ENCODE data around the gene RUFY1. TPM values are rescaled to one million over a fixed set of nuclear protein-coding genes. Genes with fewer than 3 reads are reported as not detected.
A peak's percentile ranks its signal among the peaks of the same experiment; 100 is the strongest.
"Not testable (repeated sequence)": the region's sequence is repeated elsewhere in the genome, so short reads cannot be mapped to it uniquely, and the experiment has no call there.

The RUFY1 gene
- total and polyA plus RNA-seq, 7 experiments from 2014 or later, result 21.0 to 63.0 (median 46.1) TPM

DNA sequence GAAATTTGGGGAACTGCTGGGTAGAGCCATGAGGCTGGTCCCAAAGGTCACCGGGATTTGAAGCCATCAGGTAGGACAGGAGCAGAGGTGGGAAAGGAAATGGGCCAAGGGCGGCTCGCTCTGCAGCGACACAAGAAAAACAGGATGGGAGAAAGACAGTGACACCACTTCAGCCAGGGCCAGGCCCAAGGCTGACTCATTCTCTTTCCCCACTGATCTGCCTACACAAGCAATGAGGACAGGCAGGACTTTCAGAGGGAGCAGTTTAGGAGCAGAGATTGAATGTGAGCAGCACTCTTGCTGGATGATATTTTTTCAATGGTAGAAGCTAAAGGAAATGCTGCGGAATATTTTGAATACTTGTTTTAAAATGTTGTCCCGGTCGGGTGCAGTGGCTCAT, 3.5 kb downstream of the RUFY1 start:
- no peaks in the 10 kb centered on the region for H3K9me3 ChIP-seq (ENCODE audit: control insufficient read depth in 2 of 3, low read length in 3 of 3)
- Mint-ChIP-seq H3K27me3 (peaks cover 0 to 4% (median 0%) of the 10 kb centered on the region in 5 donors), H3K4me1 (peaks cover 15 to 63% (median 46%) of the 10 kb centered on the region in 7 donors), H3K27ac (peak overlapping the region in 3 of 9 donors; percentile 28 to 71 (median 41)), H3K36me3 (peaks cover 0 to 15% (median 9%) of the 10 kb centered on the region in 5 donors), H3K4me3 (peak overlapping the region in 5 of 10 donors; percentile 5 to 98 (median 23)), H3K9me3 (peaks cover 0 to 5% (median 0%) of the 10 kb centered on the region in 11 donors)
- CTCF ChIA-PET, result interaction anchor here (0.6 kb wide), 1 partner anchor 17 kb away, joined by 3 read pairs; no protein-coding TSS in a partner anchor
- POLR2A ChIA-PET, result interaction anchor here (0.8 to 1.1 kb wide), 2 partner anchors 12 to 70 kb away, joined by 3 to 4 read pairs; partner anchors contain the start of gene HNRNPH1
- no peaks in the 10 kb centered on the region for H3K36me3 ChIP-seq (ENCODE audit: control insufficient read depth in 2 of 3, insufficient read depth in 3 of 3, low read length in 3 of 3)
- no peak for ATAC-seq
- intact Hi-C loops (cut with micrococcal nuclease), result loop anchor here (2.0 to 10.0 kb wide), 7 partner anchors 271 to 1349 kb away; partner anchors contain the start of genes HNRNPAB (in 2 of the 2), TBC1D9B (in 2 of the 2), CNOT6 (in 1 of the 2) and MRNIP (in 1 of the 2)
- no peak overlapping the region for H3K27ac ChIP-seq (ENCODE audit: low read depth, low read length)
- no peaks in the 10 kb centered on the region for H3K27me3 ChIP-seq (ENCODE audit: control insufficient read depth in 2 of 2, insufficient read depth in 2 of 2, low read length in 2 of 2)
- H3K4me3 ChIP-seq (ENCODE audit: low read length), result no peak overlapping the region
- DNase-seq, result peak in 1 of 9 donors; percentile 14
- H3K4me1 ChIP-seq (ENCODE audit: control insufficient read depth in 2 of 2, insufficient read depth in 2 of 2, low read length in 2 of 2), result peaks cover 12 to 15% of the 10 kb centered on the region in 2 donors

DNA sequence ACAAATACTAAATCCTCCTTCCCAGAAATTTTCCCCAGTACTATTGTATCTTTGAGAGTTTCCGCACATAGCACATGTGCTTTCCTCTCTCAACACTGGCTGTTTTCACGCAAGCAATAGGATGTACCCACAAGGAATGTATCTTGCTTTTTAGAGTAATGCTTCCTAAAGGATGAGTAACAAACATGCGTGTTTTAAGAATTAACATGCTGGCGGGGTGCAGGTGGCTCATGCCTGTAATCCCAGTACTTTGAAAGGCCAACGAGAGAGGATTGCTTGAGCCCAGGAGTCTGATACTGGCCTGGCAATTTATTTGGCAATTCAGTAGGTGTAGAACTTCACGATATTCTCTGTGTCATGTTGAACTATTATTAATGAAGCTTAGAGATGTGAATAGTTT, 4.6 kb downstream of the RUFY1 start:
- H3K27me3 ChIP-seq (ENCODE audit: control insufficient read depth in 2 of 2, insufficient read depth in 2 of 2, low read length in 2 of 2), result no peaks in the 10 kb centered on the region
- ChIA-PET CTCF (no interaction called here), POLR2A (no interaction called here)
- ATAC-seq (no peak), DNase-seq (no peak)
- peak overlapping the region in 1 of 10 donors; percentile 25 for H3K4me3 Mint-ChIP-seq
- H3K4me1 ChIP-seq (ENCODE audit: control insufficient read depth in 2 of 2, insufficient read depth in 2 of 2, low read length in 2 of 2), result peaks cover 13 to 15% of the 10 kb centered on the region in 2 donors
- no peaks in the 10 kb centered on the region for H3K9me3 ChIP-seq (ENCODE audit: control insufficient read depth in 2 of 3, low read length in 3 of 3)
- no peak overlapping the region for H3K27ac ChIP-seq (ENCODE audit: low read depth, low read length)
- peaks cover 23 to 66% (median 53%) of the 10 kb centered on the region in 7 donors for H3K4me1 Mint-ChIP-seq
- H3K36me3 Mint-ChIP-seq, result peaks cover 0 to 15% (median 9%) of the 10 kb centered on the region in 5 donors
- no peak overlapping the region for H3K27ac Mint-ChIP-seq
- peaks cover 0 to 3% (median 0%) of the 10 kb centered on the region in 11 donors for H3K9me3 Mint-ChIP-seq
- no peak overlapping the region for H3K4me3 ChIP-seq (ENCODE audit: low read length)
- peaks cover 0 to 4% (median 0%) of the 10 kb centered on the region in 5 donors for H3K27me3 Mint-ChIP-seq
- intact Hi-C loops (cut with micrococcal nuclease), result loop anchor here (5.0 to 10.0 kb wide), 7 partner anchors 267 to 1350 kb away; partner anchors contain the start of genes HNRNPAB (in 2 of the 2), SQSTM1 (in 2 of the 2), TBC1D9B (in 2 of the 2) and ZNF879 (in 2 of the 2)
- no peaks in the 10 kb centered on the region for H3K36me3 ChIP-seq (ENCODE audit: control insufficient read depth in 2 of 3, insufficient read depth in 3 of 3, low read length in 3 of 3)

DNA sequence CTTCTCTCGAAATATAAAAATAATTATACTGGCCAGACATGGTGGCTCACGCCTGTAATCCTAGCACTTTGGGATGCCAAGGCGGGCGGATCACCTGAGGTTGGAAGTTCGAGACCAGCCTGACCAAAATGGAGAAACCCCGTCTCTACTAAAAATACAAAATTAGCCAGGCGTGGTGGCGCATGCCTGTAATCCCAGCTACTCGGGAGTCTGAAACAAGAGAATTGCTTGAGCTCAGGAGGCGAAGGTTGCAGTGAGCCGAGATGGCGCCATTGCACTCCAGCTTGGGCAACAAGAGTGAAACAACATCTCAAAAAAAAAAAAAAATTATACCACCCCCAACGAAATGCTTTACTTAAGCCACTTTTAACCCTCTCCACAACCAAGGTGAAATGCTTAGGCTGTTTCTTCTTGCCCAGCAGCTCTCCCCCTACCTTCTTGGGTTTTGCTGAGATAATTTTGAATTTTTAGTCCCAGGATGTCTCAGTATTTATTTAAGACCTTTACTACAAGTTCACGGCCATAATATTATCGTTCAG, 8.0 kb downstream of the RUFY1 start:
- not testable (repeated sequence) for H3K4me3 ChIP-seq (ENCODE audit: low read length); H3K27me3 ChIP-seq (ENCODE audit: control insufficient read depth in 2 of 2, insufficient read depth in 2 of 2, low read length in 2 of 2); H3K4me1 ChIP-seq (ENCODE audit: control insufficient read depth in 2 of 2, insufficient read depth in 2 of 2, low read length in 2 of 2); H3K27me3 Mint-ChIP-seq; H3K9me3 ChIP-seq (ENCODE audit: control insufficient read depth in 2 of 3, low read length in 3 of 3); H3K27ac ChIP-seq (ENCODE audit: low read depth, low read length); H3K9me3 Mint-ChIP-seq; ATAC-seq
- H3K27ac Mint-ChIP-seq, result peak overlapping the region in 4 of 9 donors; percentile 86 to 96 (median 94)
- H3K36me3 Mint-ChIP-seq, result peaks cover 0 to 23% (median 13%) of the 10 kb centered on the region in 5 donors
- intact Hi-C loops (cut with micrococcal nuclease), result loop anchor here (2.0 to 10.0 kb wide), 10 partner anchors 28 to 1354 kb away; partner anchors contain the start of genes CANX (in 2 of the 2), HNRNPAB (in 2 of the 2), SQSTM1 (in 2 of the 2) and CNOT6 (in 1 of the 2)
- DNase-seq, result peak in 1 of 9 donors; percentile 7
- H3K4me3 Mint-ChIP-seq, result peak overlapping the region in 7 of 10 donors; percentile 85 to 95 (median 92)
- ChIA-PET CTCF (interaction anchor here (0.6 to 0.7 kb wide), 3 partner anchors 51 to 1278 kb away, joined by 4 to 5 read pairs (median 4); no protein-coding TSS in a partner anchor), POLR2A (interaction anchor here (0.6 to 4.0 kb wide), 12 partner anchors 8 to 296 kb away, joined by 3 to 72 read pairs (median 4); partner anchors contain the start of genes HNRNPH1, MAML1, RUFY1 and SQSTM1)
- peaks cover 0 to 10% (median 10%) of the 10 kb centered on the region in 3 experiments for H3K36me3 ChIP-seq (ENCODE audit: control insufficient read depth in 2 of 3, insufficient read depth in 3 of 3, low read length in 3 of 3)
- peaks cover 19 to 54% (median 42%) of the 10 kb centered on the region in 7 donors for H3K4me1 Mint-ChIP-seq

GRCh38 chr5:179558932-179559283, 8.6 kb downstream of the RUFY1 start:
- no peaks in the 10 kb centered on the region for H3K27me3 ChIP-seq (ENCODE audit: control insufficient read depth in 2 of 2, insufficient read depth in 2 of 2, low read length in 2 of 2)
- POLR2A ChIA-PET, result interaction anchor here (0.6 to 4.0 kb wide), 17 partner anchors 9 to 296 kb away, joined by 3 to 72 read pairs (median 4); partner anchors contain the start of genes HNRNPH1, MAML1, RUFY1 and SQSTM1
- H3K4me1 Mint-ChIP-seq, result peaks cover 14 to 51% (median 36%) of the 10 kb centered on the region in 7 donors
- H3K4me3 Mint-ChIP-seq, result peak overlapping the region; percentile 85 to 95 (median 91)
- H3K4me1 ChIP-seq (ENCODE audit: control insufficient read depth in 2 of 2, insufficient read depth in 2 of 2, low read length in 2 of 2), result peaks cover 3 to 4% of the 10 kb centered on the region in 2 donors
- peaks cover 0 to 15% (median 10%) of the 10 kb centered on the region in 3 experiments for H3K36me3 ChIP-seq (ENCODE audit: control insufficient read depth in 2 of 3, insufficient read depth in 3 of 3, low read length in 3 of 3)
- peak overlapping the region; percentile 81 to 96 (median 93) for H3K27ac Mint-ChIP-seq
- H3K36me3 Mint-ChIP-seq, result peaks cover 0 to 25% (median 11%) of the 10 kb centered on the region in 5 donors
- H3K4me3 ChIP-seq (ENCODE audit: low read length), result peak overlapping the region; percentile 75
- DNase-seq, result peak in 5 of 9 donors; percentile 7 to 38 (median 10)
- H3K27ac ChIP-seq (ENCODE audit: low read depth, low read length), result peak overlapping the region; percentile 70
- CTCF ChIA-PET, result interaction anchor here (0.6 to 1.2 kb wide), 2 partner anchors 51 to 65 kb away, joined by 5 read pairs; partner anchors contain the start of gene HNRNPH1
- H3K27me3 Mint-ChIP-seq, result no peaks in the 10 kb centered on the region
- no peaks in the 10 kb centered on the region for H3K9me3 Mint-ChIP-seq
- intact Hi-C loops (cut with micrococcal nuclease), result loop anchor here (1.0 to 10.0 kb wide), 13 partner anchors 8 to 1354 kb away; partner anchors contain the start of genes CANX (in 2 of the 2), HNRNPAB (in 2 of the 2), HNRNPH1 (in 2 of the 2) and SQSTM1 (in 2 of the 2)
- no peaks in the 10 kb centered on the region for H3K9me3 ChIP-seq (ENCODE audit: control insufficient read depth in 2 of 3, low read length in 3 of 3)
- no peak for ATAC-seq

- ATAC-seq (peak; percentile 100), DNase-seq (peak; percentile 77 to 97 (median 86))
- Mint-ChIP-seq H3K27ac (peak overlapping the region; percentile 81 to 96 (median 93)), H3K9me3 (no peaks in the 10 kb centered on the region), H3K27me3 (no peaks in the 10 kb centered on the region), H3K36me3 (peaks cover 0 to 26% (median 12%) of the 10 kb centered on the region in 5 donors), H3K4me1 (peaks cover 11 to 46% (median 32%) of the 10 kb centered on the region in 7 donors), H3K4me3 (peak overlapping the region; percentile 85 to 95 (median 91))
- Histone ChIP-seq H3K4me1 (ENCODE audit: control insufficient read depth in 2 of 2, insufficient read depth in 2 of 2, low read length in 2 of 2) (peaks cover 3 to 4% of the 10 kb centered on the region in 2 donors), H3K27me3 (ENCODE audit: control insufficient read depth in 2 of 2, insufficient read depth in 2 of 2, low read length in 2 of 2) (no peaks in the 10 kb centered on the region), H3K27ac (ENCODE audit: low read depth, low read length) (peak overlapping the region; percentile 70), H3K36me3 (ENCODE audit: control insufficient read depth in 2 of 3, insufficient read depth in 3 of 3, low read length in 3 of 3) (peaks cover 0 to 15% (median 13%) of the 10 kb centered on the region in 3 experiments), H3K9me3 (ENCODE audit: control insufficient read depth in 2 of 3, low read length in 3 of 3) (no peaks in the 10 kb centered on the region), H3K4me3 (ENCODE audit: low read length) (peak overlapping the region; percentile 75)
- ChIA-PET CTCF (interaction anchor here (0.6 to 1.2 kb wide), 2 partner anchors 52 to 64 kb away, joined by 5 read pairs; partner anchors contain the start of gene HNRNPH1), POLR2A (interaction anchor here (0.6 to 4.0 kb wide), 16 partner anchors 8 to 261 kb away, joined by 3 to 72 read pairs (median 4); partner anchors contain the start of genes HNRNPH1, MAML1, RUFY1 and SQSTM1)
- intact Hi-C loops (cut with micrococcal nuclease), result loop anchor here (1.0 to 10.0 kb wide), 13 partner anchors 8 to 1355 kb away; partner anchors contain the start of genes CANX (in 2 of the 2), HNRNPAB (in 2 of the 2), HNRNPH1 (in 2 of the 2) and SQSTM1 (in 2 of the 2)
Observed at GRCh38 chr5:179559284-179560252, 9.2 kb downstream of the RUFY1 start.

Measured in naive thymus-derived CD4-positive, alpha-beta T cell (primary cell).